GM21515 (cell line): Measurements from ENCODE around the gene ENDOU.

Experiments
- ATAC-seq: cut with Tn5 transposase; IDR thresholded peaks from one replicate; pipeline ENCODE4 v1.9.1; 2021; ENCODE audit not compliant: unreplicated experiment

Gene ENDOU

GRCh38 chr12:47757840-47758583 lies 32.7 kb upstream of the ENDOU start:
- ATAC-seq, result no peak

GRCh38 chr12:47757364-47757839 lies 32.1 kb upstream of the ENDOU start:
- ATAC-seq, result no peak

- ATAC-seq, result peak; percentile 68
Measured at GRCh38 chr12:47755655-47756562, 30.6 kb upstream of the ENDOU start.

- ATAC-seq, result no peak
Measured at GRCh38 chr12:47754881-47755280, 29.6 kb upstream of the ENDOU start.

- ATAC-seq, result no peak
Measured at GRCh38 chr12:47754126-47754525, 28.8 kb upstream of the ENDOU start.

- no peak for ATAC-seq
Measured at GRCh38 chr12:47753021-47754001, 28.0 kb upstream of the ENDOU start.

GRCh38 chr12:47752552-47752951 lies 27.3 kb upstream of the ENDOU start:
- no peak for ATAC-seq

- ATAC-seq, result no peak
Measured at GRCh38 chr12:47752121-47752520, 26.8 kb upstream of the ENDOU start.

GRCh38 chr12:47751561-47751960 lies 26.3 kb upstream of the ENDOU start:
- no peak for ATAC-seq

- no peak for ATAC-seq
Measured at GRCh38 chr12:47750916-47751470, 25.7 kb upstream of the ENDOU start.

GRCh38 chr12:47750229-47750798 lies 25.0 kb upstream of the ENDOU start:
- ATAC-seq, result no peak

GRCh38 chr12:47748899-47749298 lies 23.6 kb upstream of the ENDOU start:
- ATAC-seq, result no peak

GRCh38 chr12:47748507-47748828 lies 23.2 kb upstream of the ENDOU start:
- ATAC-seq, result no peak

GRCh38 chr12:47747596-47748506 lies 22.6 kb upstream of the ENDOU start:
- no peak for ATAC-seq

- ATAC-seq, result no peak
Measured at GRCh38 chr12:47747126-47747525, 21.8 kb upstream of the ENDOU start.

GRCh38 chr12:47746523-47746922 lies 21.2 kb upstream of the ENDOU start:
- no peak for ATAC-seq

GRCh38 chr12:47746073-47746472 lies 20.8 kb upstream of the ENDOU start:
- ATAC-seq, result no peak

GRCh38 chr12:47745485-47746041 lies 20.3 kb upstream of the ENDOU start:
- no peak for ATAC-seq
